Pancreas (tissue), 10 donors: Measurements from ENCODE around the gene GATA6. TPM values are rescaled to one million over a fixed set of nuclear protein-coding genes. Genes with fewer than 3 reads are reported as not detected.

Experiments used
- ATAC-seq, 4 donors: fragments of 200-7000 bp; cut with Tn5 transposase; one replicate each; pipeline versions ENCODE4 v1.8.0 to v1.9.1; 2020; ENCODE audit warnings: mild to moderate bottlenecking in 4 of 4, moderate library complexity in 4 of 4
- DNase-seq, 6 donors: peaks; one replicate each; pipeline ENCODE4 v3.0.0-alpha.2; 2020
- FAIRE-seq: peaks from 2 replicates; lab custom pipeline; 2012; peaks lifted over from hg19 to GRCh38; lab: Jason Lieb, UNC
- H3K27ac ChIP-seq, 4 donors: fragments of 200-600 bp; sonication (generic); 1 replicate in 3 of 4; 2 replicates in 1 of 4; pipeline versions ENCODE4 v1.5.0 to v1.8.0; 2020
- H3K27me3 ChIP-seq, 4 donors: fragments of 200-600 bp; one replicate each; pipeline ENCODE4 v1.8.0; 2021
- H3K36me3 ChIP-seq, 3 donors: fragments of 200-600 bp; sonication (generic) in 1 of 3; one replicate each; pipeline versions ENCODE4 v1.5.0 to v1.8.0; 2020 to 2021
- H3K4me1 ChIP-seq, 3 donors: fragments of 200-600 bp; one replicate each; pipeline ENCODE4 v1.8.0; 2021
- H3K4me3 ChIP-seq, 4 donors: fragments of 200-600 bp; sonication (generic) in 2 of 4; one replicate each; pipeline versions ENCODE4 v1.5.0 to v1.8.0; 2020 to 2021
- H3K9me3 ChIP-seq, 4 donors: fragments of 200-600 bp; one replicate each; pipeline ENCODE4 v1.8.0; 2021
- CTCF ChIP-seq, 4 donors: fragments of 200-600 bp; sonication (generic) in 3 of 4; IDR thresholded peaks; one replicate each; pipeline versions ENCODE4 v1.5.0 to v1.8.0; 2021; ENCODE audit warnings: antibody characterized with exemption in 4 of 4
- WGBS, 2 donors: extraction: QIAGEN DNeasy Blood & Tissue Kit; methylation state at CpG; one replicate each; pipeline ENCODE4 v1.1.7; 2013; 5-methylcytosine and 5-hydroxymethylcytosine counted together
- intact Hi-C, 3 donors: fragments of 100-400 bp; cut with DNase I; formaldehyde crosslinking; loops; one replicate each; pipeline versions ENCODE4 v1.11.1 to v1.14.2; 2022
- polyA plus RNA-seq, 2 donors: library from polyadenylated mRNA; stranded (reverse); fragments of 200-250 nt; gene quantifications; one replicate each; pipeline ENCODE4 v1.2.3, GENCODE V29; 2013
- total RNA-seq, 6 donors: library from RNA; stranded (reverse); fragmentation: NEBNext Ultra II Directional in 4 of 6; extraction: Animal tissue kit (Norgen Biotek cat#: 25700) in 4 of 6; gene quantifications; one replicate each; pipeline versions ENCODE4 v1.2.1 to v1.2.4, GENCODE V29; 2021 to 2023
- donor health status: healthy with polysubstance abuse.
- donor health status: DM: no; HTN: no; CAD: no; lungs with moderate emphysema.
- donor health status: DM: no; HTN: no; CAD: no.
- donor health status: control.
- donor health status: control.
- donor health status: Bipolar disorder and iron deficiency.
- donor health status: DM: yes; HTN: yes; CAD: no.
- donor health status: DM: no; HTN: no; CAD: no.
- donor health status: DM: no; HTN: no; CAD: no.
- donor health status: DM: yes; HTN: yes; CAD: no.

The GATA6 gene
- total and polyA plus RNA-seq, 8 donors, result 15.4 to 36.4 (median 21.8) TPM

GRCh38 chr18:22203536-22204213 lies 34.3 kb downstream of the GATA6 start:
- Histone ChIP-seq H3K4me1 (peaks cover 0 to 7% (median 0%) of the 10 kb centered on the region in 3 donors), H3K27ac (no peak overlapping the region), H3K36me3 (peaks cover 0 to 26% (median 11%) of the 10 kb centered on the region in 3 donors), H3K9me3 (no peaks in the 10 kb centered on the region), H3K27me3 (no peaks in the 10 kb centered on the region), H3K4me3 (no peak overlapping the region)
- no peak for DNase-seq
- no peak for FAIRE-seq
- ATAC-seq, result peak in 1 of 4 donors; percentile 9
- TF ChIP-seq CTCF (IDR thresholded peaks at IDR 0.05), result no peak
- WGBS, 2 donors, result 65 to 76% methylated on average over 3 of the region's 3 CpGs
- intact Hi-C loops, result no loop called here

GRCh38 chr18:22204214-22204536 lies 34.8 kb downstream of the GATA6 start:
- peak overlapping the region in 1 of 4 donors; percentile 12 for H3K27ac ChIP-seq
- FAIRE-seq (no peak), ATAC-seq (no peak), DNase-seq (no peak)
- H3K36me3 ChIP-seq, result peaks cover 0 to 26% (median 11%) of the 10 kb centered on the region in 3 donors
- H3K9me3 ChIP-seq, result no peaks in the 10 kb centered on the region
- no peaks in the 10 kb centered on the region for H3K27me3 ChIP-seq
- peaks cover 0 to 7% (median 0%) of the 10 kb centered on the region in 3 donors for H3K4me1 ChIP-seq
- intact Hi-C loops, result no loop called here
- H3K4me3 ChIP-seq, result no peak overlapping the region
- TF ChIP-seq CTCF (IDR thresholded peaks at IDR 0.05), result no peak
- WGBS, 2 donors, result 87 to 100% methylated on average over 1 of the region's 1 CpG

- H3K27ac ChIP-seq, result no peak overlapping the region
Measured at GRCh38 chr18:22204996-22205395, 35.6 kb downstream of the GATA6 start.

GRCh38 chr18:22207021-22207758 lies 37.8 kb downstream of the GATA6 start:
- no peak for FAIRE-seq
- Histone ChIP-seq H3K27ac (peak overlapping the region in 1 of 4 donors; percentile 15), H3K4me3 (no peak overlapping the region), H3K4me1 (peaks cover 13 to 22% (median 18%) of the 10 kb centered on the region in 3 donors), H3K9me3 (no peaks in the 10 kb centered on the region), H3K27me3 (no peaks in the 10 kb centered on the region), H3K36me3 (peaks cover 0 to 5% (median 0%) of the 10 kb centered on the region in 3 donors)
- DNase-seq, result no peak
- intact Hi-C loops, result no loop called here
- 89 to 96% methylated on average over 5 of the region's 5 CpGs for WGBS, 2 donors
- TF ChIP-seq CTCF (IDR thresholded peaks at IDR 0.05), result no peak
- peak in 2 of 4 donors; percentile 8 to 15 for ATAC-seq

More at GRCh38 chr18:22204996-22205395, 35.6 kb downstream of the GATA6 start:
- 89 to 91% methylated on average over 6 of the region's 6 CpGs for WGBS, 2 donors
- H3K4me1 ChIP-seq, result peaks cover under 1 to 13% (median 4%) of the 10 kb centered on the region in 3 donors
- H3K36me3 ChIP-seq, result peaks cover 0 to 26% (median 10%) of the 10 kb centered on the region in 3 donors
- intact Hi-C loops, result no loop called here
- no peak overlapping the region for H3K4me3 ChIP-seq
- FAIRE-seq (no peak), DNase-seq (no peak), ATAC-seq (no peak)
- H3K9me3 ChIP-seq, result no peaks in the 10 kb centered on the region
- TF ChIP-seq CTCF (IDR thresholded peaks at IDR 0.05), result no peak
- H3K27me3 ChIP-seq, result no peaks in the 10 kb centered on the region
